Psoas muscle (tissue), 8 donors: ENCODE results near the gene PI4KB. TPM values are rescaled to one million over a fixed set of nuclear protein-coding genes. Genes with fewer than 3 reads are reported as not detected.

ENCODE experiments used
- ATAC-seq, 4 donors: fragments of 200-7000 bp; cut with Tn5 transposase; one replicate each; pipeline ENCODE4 v1.9.1; 2020; ENCODE audit warnings: moderate library complexity in 3 of 4, mild to moderate bottlenecking in 2 of 4
- DNase-seq, 2 donors: peaks; one replicate each; pipeline ENCODE4 v3.0.0-alpha.2; 2020
- H3K27ac ChIP-seq: fragments of 200-600 bp; one replicate; pipeline ENCODE4 v1.8.0; 2022
- H3K27me3 ChIP-seq, 3 donors: fragments of 200-600 bp in 1 of 3; one replicate each; pipeline versions ENCODE4 v1.6.1 to v1.8.0; 2013 to 2022; ENCODE audit warnings: low read length in 2 of 3, mild to moderate bottlenecking in 2 of 3, moderate library complexity in 1 of 3; ENCODE audit not compliant: insufficient read depth in 3 of 3
- H3K36me3 ChIP-seq, 2 donors: fragments of 200-600 bp in 1 of 2; one replicate each; pipeline versions ENCODE4 v1.6.1 to v1.8.0; 2013 to 2022; ENCODE audit warnings: low read depth in 1 of 2, mild to moderate bottlenecking in 1 of 2, moderate library complexity in 1 of 2; ENCODE audit not compliant: insufficient read depth in 1 of 2
- H3K4me1 ChIP-seq: fragments of 200-600 bp; one replicate; pipeline ENCODE4 v1.8.0; 2022
- H3K4me3 ChIP-seq: fragments of 200-600 bp; one replicate; pipeline ENCODE4 v1.8.0; 2022; ENCODE audit warnings: mild to moderate bottlenecking
- H3K9me3 ChIP-seq: fragments of 200-600 bp; one replicate; pipeline ENCODE4 v1.8.0; 2022
- CTCF ChIP-seq: fragments of 200-600 bp; IDR thresholded peaks from one replicate; pipeline ENCODE4 v1.8.0; 2022; ENCODE audit warnings: antibody characterized with exemption
- WGBS, 3 donors: extraction: QIAGEN DNeasy Blood & Tissue Kit; methylation state at CpG; one replicate each; pipeline versions ENCODE4 v1.1.6 to v1.1.7; 2013; 5-methylcytosine and 5-hydroxymethylcytosine counted together
- intact Hi-C, 2 donors: fragments of 100-400 bp; cut with DNase I; formaldehyde crosslinking; loops; one replicate each; pipeline versions ENCODE4 v1.11.0 to v1.14.2; 2022
- polyA plus RNA-seq, 3 donors: library from polyadenylated mRNA; stranded (reverse); fragments of 200-250 nt; gene quantifications; one replicate each; pipeline ENCODE4 v1.2.3, GENCODE V29; 2013
- total RNA-seq, 4 donors: library from RNA; stranded (reverse); fragmentation: NEBNext Ultra II Directional in 2 of 4; extraction: Animal tissue kit (Norgen Biotek cat#: 25700) in 2 of 4; gene quantifications; one replicate each; pipeline versions ENCODE4 v1.2.1 to v1.2.4, GENCODE V29; 2021 to 2023
- donor health status: healthy with polysubstance abuse.
- donor health status: DM: no; HTN: no; CAD: no; lungs with moderate emphysema.
- donor health status: Bipolar disorder and iron deficiency.
- donor health status: healthy.
- donor health status: DM: yes; HTN: yes; CAD: no.
- donor health status: DM: no; HTN: no; CAD: no.
- donor health status: DM: no; HTN: no; CAD: no.
- donor health status: DM: yes; HTN: yes; CAD: no.

PI4KB gene
- total and polyA plus RNA-seq, 7 donors = 42.6 to 96.4 (median 66.3) TPM

- H3K4me1 ChIP-seq = no peaks in the 10 kb centered on the region
- WGBS, 3 donors = 84 to 90% (median 88%) methylated on average over 5 of the region's 5 CpGs
- H3K27ac ChIP-seq = no peak overlapping the region
- no peak for TF ChIP-seq CTCF
- DNase-seq (no peak), ATAC-seq (no peak)
- H3K9me3 ChIP-seq = no peaks in the 10 kb centered on the region
- no peaks in the 10 kb centered on the region for H3K36me3 ChIP-seq
- intact Hi-C loops = no loop called here
- no peak overlapping the region for H3K4me3 ChIP-seq
- no peaks in the 10 kb centered on the region for H3K27me3 ChIP-seq
These were observed 7.6 kb upstream of the PI4KB start for GRCh38 chr1:151334822-151335221.

- ATAC-seq (peak; percentile 9 to 28 (median 17)), DNase-seq (peak in 1 of 2 donors; percentile 32)
- no peak for TF ChIP-seq CTCF
- intact Hi-C loops = loop anchor here (1.0 to 5.0 kb wide), 3 partner anchors 15 to 46 kb away; partner anchors contain the start of gene ZNF687 (in 1 of the 2)
- H3K27me3 ChIP-seq = no peaks in the 10 kb centered on the region
- peak overlapping the region; percentile 96 for H3K27ac ChIP-seq
- H3K36me3 ChIP-seq = peaks cover 6 to 28% of the 10 kb centered on the region in 2 donors
- H3K4me3 ChIP-seq = peak overlapping the region; percentile 92
- H3K9me3 ChIP-seq = no peaks in the 10 kb centered on the region
- 16 to 18% (median 17%) methylated on average over 34 of the region's 34 CpGs for WGBS, 3 donors
- peaks cover 25% of the 10 kb centered on the region for H3K4me1 ChIP-seq
These were observed 873 bp upstream of the PI4KB start for GRCh38 chr1:151327903-151328674.

- Histone ChIP-seq H3K27me3 (no peaks in the 10 kb centered on the region), H3K27ac (peak overlapping the region; percentile 96), H3K36me3 (peaks cover 16 to 42% of the 10 kb centered on the region in 2 donors), H3K4me1 (peaks cover 25% of the 10 kb centered on the region), H3K4me3 (peak overlapping the region; percentile 92), H3K9me3 (no peaks in the 10 kb centered on the region)
- WGBS, 3 donors = 0 to 1% (median 0%) methylated on average over 11 to 12 of the region's 12 CpGs
- peak; percentile 40 to 65 for DNase-seq
- peak; percentile 52 to 62 (median 54) for ATAC-seq
- intact Hi-C loops = loop anchor here (1.0 to 5.0 kb wide), 3 partner anchors 14 to 44 kb away; partner anchors contain the start of gene ZNF687 (in 1 of the 2)
- no peak for TF ChIP-seq CTCF
These were observed 495 bp downstream of the PI4KB start for GRCh38 chr1:151326619-151327222.

GRCh38 chr1:151325646-151326429, 1.4 kb downstream of the PI4KB start:
- peak in 1 of 4 donors; percentile 46 for ATAC-seq
- H3K27ac ChIP-seq = peak overlapping the region; percentile 96
- intact Hi-C loops = loop anchor here (2.0 to 5.0 kb wide), 2 partner anchors 13 to 44 kb away; partner anchors contain the start of gene ZNF687 (in 1 of the 2)
- peaks cover 25% of the 10 kb centered on the region for H3K4me1 ChIP-seq
- peaks cover 16 to 47% of the 10 kb centered on the region in 2 donors for H3K36me3 ChIP-seq
- H3K4me3 ChIP-seq = peak overlapping the region; percentile 92
- WGBS, 3 donors = 9 to 21% (median 11%) methylated on average over 5 of the region's 5 CpGs
- no peak for DNase-seq
- no peaks in the 10 kb centered on the region for H3K9me3 ChIP-seq
- no peaks in the 10 kb centered on the region for H3K27me3 ChIP-seq
- no peak for TF ChIP-seq CTCF
